Lower leg skin (tissue), 3 donors: ENCODE data around the gene AASS.

Experiments used
- CTCF ChIP-seq, 3 donors: fragments of 450-650 bp; IDR thresholded peaks; one replicate each; pipeline ENCODE4 v1.5.1; 2016; ENCODE audit warnings: antibody characterized with exemption in 3 of 3, mild to moderate bottlenecking in 3 of 3, moderate library complexity in 2 of 3
- POLR2A ChIP-seq, 2 donors: fragments of 450-650 bp; IDR thresholded peaks; one replicate each; pipeline ENCODE4 v1.6.1; 2016 to 2017; ENCODE audit warnings: antibody characterized with exemption in 2 of 2, mild to moderate bottlenecking in 1 of 2, moderate library complexity in 1 of 2

GRCh38 chr7:122068046-122068445, 76.0 kb downstream of the AASS start:
- no peak for TF ChIP-seq POLR2A (IDR thresholded peaks at IDR 0.05)
- TF ChIP-seq CTCF (IDR thresholded peaks at IDR 0.05) = no peak
